Measurements from ENCODE around the gene UROS.

Gene UROS

DNA sequence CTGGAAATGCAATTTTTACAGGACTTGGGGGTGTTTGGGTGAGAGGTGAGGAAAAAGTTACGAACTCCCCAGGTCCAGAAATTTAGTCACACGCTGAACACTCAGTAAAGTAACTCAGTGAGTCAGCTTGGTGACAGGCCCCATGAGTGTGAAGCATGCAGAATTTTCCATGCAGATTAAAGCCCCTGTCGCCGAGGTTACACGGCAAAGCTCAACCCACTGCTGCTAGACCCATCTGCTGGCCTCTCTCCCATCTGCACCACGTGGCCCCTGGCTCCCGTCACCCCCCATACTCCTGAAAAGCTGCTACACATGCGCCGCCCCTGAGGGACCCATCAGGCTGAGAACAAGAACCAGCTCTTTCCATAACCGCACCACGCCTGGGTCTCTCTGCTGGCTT lies 40.4 kb downstream of the UROS start:
- H3K27me3 Mint-ChIP-seq (ENCODE audit: low read depth, poor library complexity), result peaks cover 6% of the 10 kb centered on the region
- no peak for DNase-seq
- H3K27ac Mint-ChIP-seq, result peak overlapping the region; percentile 1
- TF ChIP-seq, protein P1, sequence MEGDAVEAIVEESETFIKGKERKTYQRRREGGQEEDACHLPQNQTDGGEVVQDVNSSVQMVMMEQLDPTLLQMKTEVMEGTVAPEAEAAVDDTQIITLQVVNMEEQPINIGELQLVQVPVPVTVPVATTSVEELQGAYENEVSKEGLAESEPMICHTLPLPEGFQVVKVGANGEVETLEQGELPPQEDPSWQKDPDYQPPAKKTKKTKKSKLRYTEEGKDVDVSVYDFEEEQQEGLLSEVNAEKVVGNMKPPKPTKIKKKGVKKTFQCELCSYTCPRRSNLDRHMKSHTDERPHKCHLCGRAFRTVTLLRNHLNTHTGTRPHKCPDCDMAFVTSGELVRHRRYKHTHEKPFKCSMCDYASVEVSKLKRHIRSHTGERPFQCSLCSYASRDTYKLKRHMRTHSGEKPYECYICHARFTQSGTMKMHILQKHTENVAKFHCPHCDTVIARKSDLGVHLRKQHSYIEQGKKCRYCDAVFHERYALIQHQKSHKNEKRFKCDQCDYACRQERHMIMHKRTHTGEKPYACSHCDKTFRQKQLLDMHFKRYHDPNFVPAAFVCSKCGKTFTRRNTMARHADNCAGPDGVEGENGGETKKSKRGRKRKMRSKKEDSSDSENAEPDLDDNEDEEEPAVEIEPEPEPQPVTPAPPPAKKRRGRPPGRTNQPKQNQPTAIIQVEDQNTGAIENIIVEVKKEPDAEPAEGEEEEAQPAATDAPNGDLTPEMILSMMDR (IDR thresholded peaks at IDR 0.05), result no peak
- H3K4me1 Mint-ChIP-seq, result peaks cover 43% of the 10 kb centered on the region
- peaks cover 13% of the 10 kb centered on the region for H3K36me3 Mint-ChIP-seq (ENCODE audit: low read depth)
- H3K9me3 Mint-ChIP-seq, result peaks cover 25% of the 10 kb centered on the region
- H3K4me3 Mint-ChIP-seq, result no peak overlapping the region

DNA sequence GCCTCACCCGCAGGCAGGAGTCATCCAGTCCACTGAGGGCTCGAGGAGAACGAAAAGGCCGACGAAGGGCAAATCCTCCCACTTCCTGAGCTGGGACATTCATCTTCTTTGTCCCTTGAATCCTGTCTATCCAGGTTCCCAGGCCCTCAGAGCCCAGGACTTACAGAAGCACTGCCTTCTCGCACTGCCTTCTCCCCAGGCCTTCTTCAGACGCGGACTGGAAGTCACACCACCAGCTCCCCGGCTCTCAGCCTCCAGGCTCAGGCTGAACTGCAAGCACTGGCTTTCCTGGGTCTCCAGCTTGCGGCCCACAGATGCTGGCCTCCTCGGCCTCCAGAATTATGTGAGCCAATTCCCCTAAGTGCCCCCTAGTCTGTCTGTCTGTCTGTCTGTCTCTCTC lies 41.0 kb downstream of the UROS start:
- Mint-ChIP-seq H3K27ac (peak overlapping the region; percentile 1), H3K36me3 (ENCODE audit: low read depth) (peaks cover 10% of the 10 kb centered on the region), H3K4me1 (peaks cover 39% of the 10 kb centered on the region), H3K27me3 (ENCODE audit: low read depth, poor library complexity) (peaks cover 6% of the 10 kb centered on the region), H3K4me3 (no peak overlapping the region), H3K9me3 (peaks cover 25% of the 10 kb centered on the region)
- no peak for DNase-seq
- TF ChIP-seq, protein P1 (IDR thresholded peaks at IDR 0.05), result no peak

- Mint-ChIP-seq H3K4me1 (peaks cover 32% of the 10 kb centered on the region), H3K36me3 (ENCODE audit: low read depth) (peaks cover 5% of the 10 kb centered on the region), H3K9me3 (peaks cover 23% of the 10 kb centered on the region), H3K4me3 (no peak overlapping the region), H3K27me3 (ENCODE audit: low read depth, poor library complexity) (peaks cover 6% of the 10 kb centered on the region), H3K27ac (no peak overlapping the region)
- TF ChIP-seq, protein P1 (IDR thresholded peaks at IDR 0.05), result no peak
- DNase-seq, result no peak
Measured at GRCh38 chr10:125781374-125781773, 41.7 kb downstream of the UROS start.

- TF ChIP-seq, protein P1 (IDR thresholded peaks at IDR 0.05), result no peak
- no peaks in the 10 kb centered on the region for H3K36me3 Mint-ChIP-seq (ENCODE audit: low read depth)
- H3K4me1 Mint-ChIP-seq, result peaks cover 31% of the 10 kb centered on the region
- H3K9me3 Mint-ChIP-seq, result peaks cover 22% of the 10 kb centered on the region
- H3K27me3 Mint-ChIP-seq (ENCODE audit: low read depth, poor library complexity), result peaks cover 6% of the 10 kb centered on the region
- H3K27ac Mint-ChIP-seq, result no peak overlapping the region
- H3K4me3 Mint-ChIP-seq, result no peak overlapping the region
- DNase-seq, result no peak
Measured at GRCh38 chr10:125779403-125780327, 43.4 kb downstream of the UROS start.

GRCh38 chr10:125778556-125778955 lies 44.5 kb downstream of the UROS start:
- Mint-ChIP-seq H3K4me3 (no peak overlapping the region), H3K27ac (no peak overlapping the region), H3K36me3 (ENCODE audit: low read depth) (no peaks in the 10 kb centered on the region), H3K4me1 (peaks cover 23% of the 10 kb centered on the region), H3K9me3 (peaks cover 22% of the 10 kb centered on the region), H3K27me3 (ENCODE audit: low read depth, poor library complexity) (peaks cover 3% of the 10 kb centered on the region)
- no peak for DNase-seq
- TF ChIP-seq, protein P1 (IDR thresholded peaks at IDR 0.05), result no peak

DNA sequence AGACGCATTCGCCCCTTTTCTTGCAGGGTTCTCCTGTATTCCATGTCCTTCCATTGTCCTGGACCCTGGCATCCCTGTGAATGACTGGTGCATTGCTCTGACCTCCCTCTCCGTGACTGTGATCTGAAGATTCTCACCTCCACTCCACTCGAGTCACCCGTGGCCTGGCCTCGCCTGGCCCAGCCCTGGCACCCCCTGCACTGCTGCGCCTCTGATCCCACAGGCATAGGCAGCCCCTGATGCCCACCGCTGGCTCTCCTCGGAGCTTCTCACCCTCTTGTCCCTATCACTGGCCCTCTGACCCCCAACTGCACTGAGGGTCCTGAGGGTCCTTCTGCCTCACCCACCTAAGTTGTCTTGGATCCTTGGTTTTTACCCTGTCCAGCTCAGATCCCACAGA lies 45.3 kb downstream of the UROS start:
- Mint-ChIP-seq H3K9me3 (peaks cover 22% of the 10 kb centered on the region), H3K27me3 (ENCODE audit: low read depth, poor library complexity) (peaks cover 3% of the 10 kb centered on the region), H3K27ac (peak overlapping the region; percentile 91)

More for the DNA sequence above, 45.3 kb downstream of the UROS start:
- TF ChIP-seq, protein P1 (IDR thresholded peaks at IDR 0.05), result no peak
- Mint-ChIP-seq H3K4me1 (peaks cover 20% of the 10 kb centered on the region), H3K36me3 (ENCODE audit: low read depth) (no peaks in the 10 kb centered on the region), H3K4me3 (no peak overlapping the region)
- DNase-seq, result no peak

Measured in nephron progenitor cell (in vitro differentiated cells).